GM10266 (cell line): ENCODE results near the gene VWA5A.
"Not testable (repeated sequence)": the region's sequence is repeated elsewhere in the genome, so short reads cannot be mapped to it uniquely, and the experiment has no call there.

Source experiments
- DNase-seq: peaks from one replicate; pipeline ENCODE4 v3.0.0; 2012; ENCODE audit errors: extremely low spot score
- TF ChIP-seq, protein P1 (sequence below): IDR thresholded peaks from 2 replicates; pipeline ENCODE4 v1.5.1; 2012; ENCODE audit warnings: mild to moderate bottlenecking, low read depth; ENCODE audit not compliant: control insufficient read depth, insufficient read depth; ENCODE audit errors: missing control alignments

Gene VWA5A

GRCh38 chr11:124167826-124168231 is 52.6 kb downstream of the VWA5A start:
- DNase-seq: no peak
- TF ChIP-seq, protein P1, sequence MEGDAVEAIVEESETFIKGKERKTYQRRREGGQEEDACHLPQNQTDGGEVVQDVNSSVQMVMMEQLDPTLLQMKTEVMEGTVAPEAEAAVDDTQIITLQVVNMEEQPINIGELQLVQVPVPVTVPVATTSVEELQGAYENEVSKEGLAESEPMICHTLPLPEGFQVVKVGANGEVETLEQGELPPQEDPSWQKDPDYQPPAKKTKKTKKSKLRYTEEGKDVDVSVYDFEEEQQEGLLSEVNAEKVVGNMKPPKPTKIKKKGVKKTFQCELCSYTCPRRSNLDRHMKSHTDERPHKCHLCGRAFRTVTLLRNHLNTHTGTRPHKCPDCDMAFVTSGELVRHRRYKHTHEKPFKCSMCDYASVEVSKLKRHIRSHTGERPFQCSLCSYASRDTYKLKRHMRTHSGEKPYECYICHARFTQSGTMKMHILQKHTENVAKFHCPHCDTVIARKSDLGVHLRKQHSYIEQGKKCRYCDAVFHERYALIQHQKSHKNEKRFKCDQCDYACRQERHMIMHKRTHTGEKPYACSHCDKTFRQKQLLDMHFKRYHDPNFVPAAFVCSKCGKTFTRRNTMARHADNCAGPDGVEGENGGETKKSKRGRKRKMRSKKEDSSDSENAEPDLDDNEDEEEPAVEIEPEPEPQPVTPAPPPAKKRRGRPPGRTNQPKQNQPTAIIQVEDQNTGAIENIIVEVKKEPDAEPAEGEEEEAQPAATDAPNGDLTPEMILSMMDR: no peak

DNA sequence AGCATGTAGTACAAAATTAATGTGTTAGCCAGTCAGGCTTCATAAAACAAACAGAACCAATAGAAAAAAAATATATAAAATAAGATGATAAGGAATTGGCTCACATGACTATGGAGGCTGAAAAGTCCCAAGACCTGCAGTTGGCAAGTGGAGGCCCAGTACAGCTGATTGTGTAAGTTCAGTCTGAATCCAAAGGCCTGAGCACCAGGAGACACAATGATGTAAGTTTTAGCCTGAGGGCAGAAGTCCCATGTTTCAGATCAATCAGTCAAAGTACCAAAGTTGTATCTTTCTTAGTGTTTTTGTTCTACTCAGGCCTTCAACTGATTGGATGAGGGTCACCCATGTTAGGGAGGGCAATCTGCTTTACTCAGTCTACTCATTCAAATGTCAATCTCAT is 53.5 kb downstream of the VWA5A start:
- DNase-seq: no peak
- TF ChIP-seq, protein P1: no peak

GRCh38 chr11:124170315-124170714 is 55.1 kb downstream of the VWA5A start:
- DNase-seq: not testable (repeated sequence)

- TF ChIP-seq, protein P1: no peak
- no peak for DNase-seq
These were observed 55.7 kb downstream of the VWA5A start for GRCh38 chr11:124170801-124171586.

DNA sequence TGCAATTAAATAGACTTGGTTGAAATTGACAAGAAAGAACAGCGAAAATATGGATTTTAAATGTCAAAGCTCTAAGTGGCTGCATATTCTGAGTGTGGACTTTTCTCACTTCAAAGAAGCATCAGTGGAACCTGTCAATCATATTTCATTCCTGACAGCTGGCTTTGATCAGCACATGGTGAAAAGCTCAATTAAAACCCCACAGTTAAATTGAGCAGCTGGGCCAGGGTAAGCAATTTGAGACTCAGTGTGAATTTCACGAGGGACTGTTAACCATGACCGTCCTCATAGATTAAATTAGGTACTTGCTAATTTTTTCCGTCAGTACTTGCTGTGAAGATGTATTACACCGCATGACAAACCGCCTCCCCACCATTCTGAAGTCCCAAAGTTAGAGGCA is 56.9 kb downstream of the VWA5A start:
- TF ChIP-seq, protein P1: no peak
- DNase-seq: no peak

DNA sequence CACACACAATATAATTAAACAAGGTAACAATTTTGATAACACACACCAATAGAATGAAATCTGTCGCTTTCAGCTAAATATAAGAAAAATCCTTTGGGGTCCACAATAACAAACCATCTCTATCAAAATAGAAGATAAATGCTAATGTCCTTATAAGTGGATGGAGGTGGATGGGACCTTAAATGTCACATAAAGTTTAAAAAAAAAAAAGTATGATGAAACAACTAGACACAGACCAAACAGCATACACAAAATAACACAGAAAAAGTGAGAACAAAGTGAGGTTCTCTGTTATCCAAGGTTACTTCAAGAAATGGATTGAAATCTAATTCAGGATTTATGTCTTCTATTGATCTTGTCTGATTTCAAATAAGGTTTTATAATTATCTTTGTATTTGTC is 57.3 kb downstream of the VWA5A start:
- no peak for DNase-seq
- TF ChIP-seq, protein P1: no peak

- TF ChIP-seq, protein P1: no peak
- no peak for DNase-seq
These were observed 58.8 kb downstream of the VWA5A start for GRCh38 chr11:124174001-124174583.
